NT2/D1 (cell line): ENCODE results near the gene MRPS12.
A peak's percentile ranks its signal among the peaks of the same experiment; 100 is the strongest.
"Not testable (repeated sequence)": the region's sequence is repeated elsewhere in the genome, so short reads cannot be mapped to it uniquely, and the experiment has no call there.

ENCODE experiments used
- DNase-seq: peaks from one replicate; pipeline ENCODE4 v3.0.0-alpha.2; 2011; ENCODE audit warnings: low read depth, low spot score
- H3K27me3 ChIP-seq: 2 replicates; pipeline ENCODE4 v1.6.0; 2011; ENCODE audit warnings: mild to moderate bottlenecking; ENCODE audit not compliant: insufficient read length, insufficient read depth
- H3K36me3 ChIP-seq: 2 replicates; pipeline ENCODE4 v1.6.1; 2011; ENCODE audit warnings: mild to moderate bottlenecking, low read length, mixed read lengths; ENCODE audit not compliant: insufficient read depth, insufficient read length
- H3K4me1 ChIP-seq: 2 replicates; pipeline ENCODE4 v1.5.1; 2011; ENCODE audit not compliant: insufficient read depth, insufficient read length
- H3K4me3 ChIP-seq: 2 replicates; pipeline ENCODE4 v1.5.1; 2011; ENCODE audit warnings: low read depth; ENCODE audit not compliant: insufficient read length
- H3K9ac ChIP-seq: 2 replicates; pipeline ENCODE4 v1.6.0; 2011; ENCODE audit warnings: low read depth; ENCODE audit not compliant: insufficient read length
- H3K9me3 ChIP-seq: 2 replicates; pipeline ENCODE4 v1.5.1; 2011; ENCODE audit warnings: mild to moderate bottlenecking, low read length; ENCODE audit not compliant: insufficient read depth
- SUZ12 ChIP-seq: IDR thresholded peaks from 2 replicates; pipeline ENCODE4 v1.6.1; 2011; ENCODE audit not compliant: insufficient read length, insufficient read depth; ENCODE audit errors: extremely low read depth
- YY1 ChIP-seq: IDR thresholded peaks from 2 replicates; pipeline ENCODE4 v1.6.1; 2011; ENCODE audit not compliant: insufficient read length, insufficient read depth
- ZNF274 ChIP-seq: IDR thresholded peaks from 2 replicates; pipeline ENCODE4 v1.6.1; 2011; ENCODE audit warnings: mild to moderate bottlenecking, low read depth, low read length

The MRPS12 gene

DNA sequence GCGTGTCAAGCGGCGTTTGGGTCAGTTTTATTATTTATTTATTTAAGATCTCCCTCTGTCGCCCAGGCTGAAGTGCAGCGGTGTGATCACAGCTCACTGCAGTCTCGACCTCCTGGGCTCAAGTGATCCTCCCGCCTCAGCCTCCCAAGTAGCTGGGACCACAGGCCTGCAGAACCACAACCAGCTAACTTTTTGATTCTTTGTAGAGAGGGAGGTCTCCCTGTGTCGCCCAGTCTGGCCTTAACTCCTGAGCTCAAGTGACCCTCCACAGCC is 713 bp downstream of the MRPS12 start:
- peak overlapping the region; percentile 94 for H3K4me3 ChIP-seq
- peaks cover 4% of the 10 kb centered on the region for H3K4me1 ChIP-seq
- H3K27me3 ChIP-seq, result no peaks in the 10 kb centered on the region
- DNase-seq, result no peak
- TF ChIP-seq ZNF274 (no peak), YY1 (no peak), SUZ12 (no peak)
- H3K36me3 ChIP-seq, result peaks cover 44% of the 10 kb centered on the region
- H3K9me3 ChIP-seq, result peaks cover 24% of the 10 kb centered on the region
- H3K9ac ChIP-seq, result peak overlapping the region; percentile 79

DNA sequence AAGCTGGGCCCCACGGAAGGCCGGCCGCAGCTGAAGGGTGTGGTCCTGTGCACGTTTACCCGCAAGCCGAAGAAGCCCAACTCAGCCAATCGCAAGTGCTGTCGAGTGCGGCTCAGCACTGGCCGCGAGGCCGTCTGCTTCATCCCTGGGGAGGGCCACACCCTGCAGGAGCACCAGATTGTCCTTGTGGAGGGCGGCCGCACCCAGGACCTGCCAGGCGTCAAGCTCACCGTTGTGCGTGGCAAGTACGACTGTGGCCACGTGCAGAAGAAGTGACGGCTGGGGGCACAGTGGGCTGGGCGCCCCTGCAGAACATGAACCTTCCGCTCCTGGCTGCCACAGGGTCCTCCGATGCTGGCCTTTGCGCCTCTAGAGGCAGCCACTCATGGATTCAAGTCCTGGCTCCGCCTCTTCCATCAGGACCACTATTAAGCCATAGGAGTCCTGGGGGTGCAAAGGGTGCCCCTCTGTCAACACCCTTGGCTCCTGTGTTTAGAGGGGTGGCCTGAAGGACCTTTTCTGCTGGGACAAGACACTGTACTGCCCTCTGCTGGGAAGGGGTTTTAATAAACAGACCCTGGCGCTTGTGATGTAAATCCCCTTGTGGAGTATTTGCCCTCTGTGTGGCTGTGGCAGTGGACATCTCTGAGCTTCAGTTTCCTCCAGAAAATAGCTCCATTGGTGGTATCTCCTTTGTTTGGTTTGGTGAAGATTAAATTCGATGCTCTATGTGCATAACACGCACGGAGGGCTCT is 1.9 kb downstream of the MRPS12 start:
- no peaks in the 10 kb centered on the region for H3K27me3 ChIP-seq
- DNase-seq, result peak; percentile 20
- peaks cover 4% of the 10 kb centered on the region for H3K4me1 ChIP-seq
- H3K9ac ChIP-seq, result no peak overlapping the region
- peaks cover 40% of the 10 kb centered on the region for H3K36me3 ChIP-seq
- no peak for TF ChIP-seq YY1
- no peak for TF ChIP-seq ZNF274
- TF ChIP-seq SUZ12, result no peak
- peaks cover 24% of the 10 kb centered on the region for H3K9me3 ChIP-seq
- no peak overlapping the region for H3K4me3 ChIP-seq

DNA sequence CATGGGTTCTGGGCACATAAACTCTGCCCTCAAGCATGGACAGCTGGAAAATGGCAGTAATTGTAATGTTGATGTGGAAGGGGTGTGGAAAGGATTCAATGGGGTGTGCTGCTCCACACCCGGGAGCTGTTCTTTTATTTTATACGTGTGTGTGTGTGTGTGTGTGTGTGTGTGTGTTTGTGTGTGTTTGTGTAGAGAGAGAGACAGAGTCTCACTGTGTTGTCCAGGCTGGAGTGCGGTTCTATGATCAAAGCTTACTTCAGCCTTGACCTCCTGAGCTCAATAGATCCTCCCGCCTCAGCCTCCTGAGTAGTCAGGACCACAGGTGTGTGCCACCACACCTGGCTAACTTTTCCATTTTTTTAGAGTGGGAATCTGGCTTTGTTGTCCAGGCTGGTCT is 2.8 kb downstream of the MRPS12 start:
- no peak for TF ChIP-seq YY1
- TF ChIP-seq SUZ12, result no peak
- no peak for TF ChIP-seq ZNF274

DNA sequence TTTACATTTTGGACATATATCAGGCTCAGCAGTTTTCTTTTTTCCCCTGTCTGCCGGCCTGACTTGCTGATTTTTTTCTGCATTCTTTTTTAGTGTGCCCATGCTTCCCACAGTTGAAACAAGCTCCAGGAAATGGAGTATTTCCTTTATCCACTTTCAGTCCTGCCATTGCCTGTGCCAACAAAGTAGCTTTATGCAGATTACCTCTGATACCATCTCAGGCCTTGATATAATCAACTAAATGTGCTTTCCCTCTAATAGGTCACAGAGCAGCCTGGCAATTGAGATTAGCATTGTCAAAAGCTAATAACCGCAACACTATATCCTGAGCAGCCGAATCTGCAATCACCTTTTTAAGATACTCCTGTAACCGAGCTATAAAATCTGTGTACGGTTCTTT is 9.2 kb downstream of the MRPS12 start:
- no peaks in the 10 kb centered on the region for H3K27me3 ChIP-seq
- H3K36me3 ChIP-seq, result peaks cover 17% of the 10 kb centered on the region
- no peak for TF ChIP-seq YY1
- no peak for TF ChIP-seq ZNF274
- H3K9ac ChIP-seq, result no peak overlapping the region
- no peak overlapping the region for H3K4me3 ChIP-seq
- H3K9me3 ChIP-seq, result peaks cover 8% of the 10 kb centered on the region
- H3K4me1 ChIP-seq, result no peaks in the 10 kb centered on the region
- no peak for DNase-seq

More for the DNA sequence above, 2.8 kb downstream of the MRPS12 start:
- DNase-seq, result no peak
- H3K9me3 ChIP-seq, result peaks cover 24% of the 10 kb centered on the region
- H3K4me1 ChIP-seq, result peaks cover 4% of the 10 kb centered on the region
- no peak overlapping the region for H3K9ac ChIP-seq
- H3K4me3 ChIP-seq, result no peak overlapping the region
- H3K36me3 ChIP-seq, result peaks cover 38% of the 10 kb centered on the region
- no peaks in the 10 kb centered on the region for H3K27me3 ChIP-seq

DNA sequence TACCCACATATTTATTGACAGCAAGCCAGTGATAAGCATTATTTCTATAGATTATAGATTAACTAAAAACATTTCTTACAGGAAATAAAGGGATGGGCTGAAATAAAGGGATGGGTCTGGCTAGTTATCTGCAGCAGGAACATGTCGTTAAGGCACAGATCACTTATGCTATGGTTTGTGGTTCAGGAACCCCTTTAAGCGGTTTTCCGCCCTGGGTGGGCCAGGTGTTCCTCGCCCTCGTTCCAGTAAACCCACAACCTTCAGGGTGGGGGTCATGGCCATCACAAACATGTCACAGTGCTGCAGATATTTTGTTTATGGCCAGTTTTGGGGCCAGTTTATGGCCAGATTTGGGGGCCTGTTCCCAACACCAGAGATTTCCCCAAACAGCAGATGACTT is 10.7 kb downstream of the MRPS12 start:
- peaks cover 29% of the 10 kb centered on the region for H3K36me3 ChIP-seq
- not testable (repeated sequence) for H3K9me3 ChIP-seq, H3K4me1 ChIP-seq, DNase-seq, H3K27me3 ChIP-seq, H3K4me3 ChIP-seq, H3K9ac ChIP-seq

DNA sequence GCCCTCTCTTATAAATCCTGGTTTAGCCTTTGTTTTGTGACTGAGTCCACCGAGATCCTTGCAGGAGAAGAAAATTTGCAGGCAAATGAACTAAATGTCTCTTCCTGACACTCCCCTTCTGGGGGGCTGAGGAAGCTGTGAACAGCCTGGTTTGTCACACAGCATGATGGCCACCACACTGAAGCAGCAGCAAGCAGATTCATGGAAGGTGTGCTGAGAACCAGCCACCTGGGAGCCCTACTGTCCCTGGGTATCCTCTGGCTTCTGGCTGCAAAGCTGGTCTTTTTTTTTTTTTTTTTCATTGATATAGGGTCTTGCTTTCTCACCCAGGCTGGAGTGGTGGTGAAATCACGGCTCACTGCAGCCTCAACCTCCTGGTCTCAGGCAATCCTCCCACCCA is 11.2 kb downstream of the MRPS12 start:
- no peaks in the 10 kb centered on the region for H3K4me1 ChIP-seq
- no peak for DNase-seq
- peaks cover 34% of the 10 kb centered on the region for H3K36me3 ChIP-seq
- no peak overlapping the region for H3K9ac ChIP-seq
- H3K27me3 ChIP-seq, result no peaks in the 10 kb centered on the region
- no peaks in the 10 kb centered on the region; the same call in 1 of the 2 replicates for H3K9me3 ChIP-seq
- no peak overlapping the region for H3K4me3 ChIP-seq
- TF ChIP-seq SUZ12 (no peak), ZNF274 (no peak), YY1 (no peak)

DNA sequence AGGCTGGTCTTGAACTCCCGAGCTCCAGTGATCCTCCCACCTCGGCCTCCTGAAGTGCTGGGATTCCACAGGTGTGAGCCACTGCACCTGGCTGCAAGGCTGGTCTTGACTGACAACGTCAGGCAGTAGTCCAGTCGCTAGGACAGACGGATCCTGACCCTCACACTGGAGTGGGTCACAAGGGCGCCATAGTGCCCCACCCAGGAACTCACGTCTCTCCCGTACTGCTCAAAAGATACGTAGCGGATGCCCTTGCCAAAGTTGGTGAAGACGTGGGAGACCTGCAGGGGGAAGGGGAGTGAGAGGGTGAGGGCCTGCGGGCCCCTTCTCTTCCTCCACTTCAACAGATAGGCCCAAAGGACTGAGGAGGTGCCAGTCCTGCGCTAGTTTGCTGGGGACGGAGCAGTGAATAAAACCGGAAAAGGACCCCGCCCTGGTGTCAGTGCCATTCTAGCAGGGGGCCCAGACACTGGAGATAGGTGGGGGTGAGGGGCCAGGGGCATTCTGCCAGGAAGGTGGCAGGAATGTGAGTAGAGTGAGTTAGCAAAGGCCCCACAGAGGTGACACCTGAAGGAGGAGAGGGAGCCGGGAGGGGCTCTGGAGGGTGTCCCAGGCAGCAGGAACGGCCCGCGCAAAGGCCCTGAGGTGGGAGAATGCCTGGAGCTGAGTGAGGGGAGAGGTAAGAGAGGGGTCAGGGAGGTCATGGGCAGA is 11.9 kb downstream of the MRPS12 start:
- H3K9ac ChIP-seq, result no peak overlapping the region

More for the DNA sequence above, 11.9 kb downstream of the MRPS12 start:
- TF ChIP-seq YY1 (no peak), SUZ12 (no peak), ZNF274 (no peak)
- Histone ChIP-seq H3K4me1 (no peaks in the 10 kb centered on the region), H3K9me3 (no peaks in the 10 kb centered on the region; the same call in 1 of the 2 replicates), H3K36me3 (peaks cover 39% of the 10 kb centered on the region), H3K27me3 (no peaks in the 10 kb centered on the region), H3K4me3 (no peak overlapping the region)
- DNase-seq, result no peak
